Calu3 (cell line): ENCODE results near the gene FAM118A. TPM values are rescaled to one million over a fixed set of nuclear protein-coding genes. Genes with fewer than 3 reads are reported as not detected.

Source experiments
- BruUV-seq: library from RNA; stranded (reverse); fragments of 400-500 nt; replicated peaks from 2 replicates; lab custom pipeline; 2021; lab: Mats Ljungman, UMichigan
- CTCF ChIA-PET: fragments of 300-600 bp; sonication (Branson Sonifier 250); formaldehyde crosslinking; loops from one replicate; lab custom pipeline; 2022; ENCODE audit warnings: antibody characterized with exemption; lab: Charles Lee
- DNase-seq: peaks from one replicate; pipeline ENCODE4 v3.0.0; 2022
- H3K27ac Mint-ChIP-seq: one replicate; pipeline ENCODE4 v1.8.0; 2022; ENCODE audit warnings: mixed read lengths; ENCODE audit not compliant: unreplicated experiment
- H3K27me3 Mint-ChIP-seq: one replicate; pipeline ENCODE4 v1.8.0; 2022; ENCODE audit warnings: mixed read lengths; ENCODE audit not compliant: unreplicated experiment
- H3K36me3 Mint-ChIP-seq: one replicate; pipeline ENCODE4 v1.8.0; 2022; ENCODE audit warnings: mild to moderate bottlenecking, moderate library complexity, mixed read lengths; ENCODE audit not compliant: insufficient read depth, unreplicated experiment
- H3K4me1 Mint-ChIP-seq: one replicate; pipeline ENCODE4 v1.8.0; 2022; ENCODE audit warnings: mild to moderate bottlenecking, low read depth, mixed read lengths; ENCODE audit not compliant: unreplicated experiment
- H3K4me3 Mint-ChIP-seq: one replicate; pipeline ENCODE4 v1.8.0; 2022; ENCODE audit warnings: mild to moderate bottlenecking, low read depth, moderate library complexity, mixed read lengths; ENCODE audit not compliant: unreplicated experiment
- H3K9me3 Mint-ChIP-seq: one replicate; pipeline ENCODE4 v1.8.0; 2022; ENCODE audit warnings: low read depth, mixed read lengths; ENCODE audit not compliant: unreplicated experiment
- intact Hi-C: fragments of 100-400 bp; cut with micrococcal nuclease; formaldehyde crosslinking; loops from one replicate; pipeline ENCODE4 v1.10.0; 2022; ENCODE audit not compliant: unreplicated experiment
- total RNA-seq: library from RNA; stranded (reverse); gene quantifications from 2 replicates; pipeline ENCODE4 v1.2.3, GENCODE V29; 2022
- TF ChIP-seq, protein P1 (sequence below): fragments of 200-600 bp; IDR thresholded peaks from one replicate; pipeline ENCODE4 v1.8.0; 2022; ENCODE audit warnings: antibody characterized with exemption; ENCODE audit not compliant: unreplicated experiment

Gene FAM118A
- total RNA-seq, 1 experiment from 2014 or later: 35.0 TPM

DNA sequence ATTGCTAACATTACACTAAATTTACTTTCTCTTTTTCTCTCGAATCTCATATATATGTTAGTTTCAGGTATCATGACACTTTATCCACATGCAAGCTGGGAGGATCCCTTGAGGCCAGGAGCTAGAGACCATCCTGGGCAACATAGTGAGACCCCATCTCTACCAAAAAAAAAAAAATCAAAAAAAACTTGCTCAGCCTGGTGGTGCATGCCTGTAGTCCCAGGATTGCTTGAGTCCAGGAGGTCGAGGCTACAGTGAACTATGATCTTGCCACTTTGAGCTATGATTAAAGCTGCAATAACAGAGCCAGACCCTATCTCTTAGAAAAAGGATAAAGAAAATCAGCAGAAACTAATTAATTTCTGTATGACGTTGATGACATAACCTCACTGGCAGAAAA lies 28.7 kb upstream of the FAM118A start:
- intact Hi-C loops: no loop called here
- Mint-ChIP-seq H3K4me1 (no peaks in the 10 kb centered on the region), H3K27me3 (peaks cover 32% of the 10 kb centered on the region), H3K4me3 (no peak overlapping the region), H3K9me3 (no peaks in the 10 kb centered on the region), H3K36me3 (peaks cover 8% of the 10 kb centered on the region), H3K27ac (no peak overlapping the region)
- TF ChIP-seq, protein P1, sequence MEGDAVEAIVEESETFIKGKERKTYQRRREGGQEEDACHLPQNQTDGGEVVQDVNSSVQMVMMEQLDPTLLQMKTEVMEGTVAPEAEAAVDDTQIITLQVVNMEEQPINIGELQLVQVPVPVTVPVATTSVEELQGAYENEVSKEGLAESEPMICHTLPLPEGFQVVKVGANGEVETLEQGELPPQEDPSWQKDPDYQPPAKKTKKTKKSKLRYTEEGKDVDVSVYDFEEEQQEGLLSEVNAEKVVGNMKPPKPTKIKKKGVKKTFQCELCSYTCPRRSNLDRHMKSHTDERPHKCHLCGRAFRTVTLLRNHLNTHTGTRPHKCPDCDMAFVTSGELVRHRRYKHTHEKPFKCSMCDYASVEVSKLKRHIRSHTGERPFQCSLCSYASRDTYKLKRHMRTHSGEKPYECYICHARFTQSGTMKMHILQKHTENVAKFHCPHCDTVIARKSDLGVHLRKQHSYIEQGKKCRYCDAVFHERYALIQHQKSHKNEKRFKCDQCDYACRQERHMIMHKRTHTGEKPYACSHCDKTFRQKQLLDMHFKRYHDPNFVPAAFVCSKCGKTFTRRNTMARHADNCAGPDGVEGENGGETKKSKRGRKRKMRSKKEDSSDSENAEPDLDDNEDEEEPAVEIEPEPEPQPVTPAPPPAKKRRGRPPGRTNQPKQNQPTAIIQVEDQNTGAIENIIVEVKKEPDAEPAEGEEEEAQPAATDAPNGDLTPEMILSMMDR: no peak
- no peak for DNase-seq
- no TSS peak for BruUV-seq
- CTCF ChIA-PET: interaction anchor here (0.6 kb wide), 1 partner anchor 36 kb away, joined by 3 read pairs; no protein-coding TSS in a partner anchor

DNA sequence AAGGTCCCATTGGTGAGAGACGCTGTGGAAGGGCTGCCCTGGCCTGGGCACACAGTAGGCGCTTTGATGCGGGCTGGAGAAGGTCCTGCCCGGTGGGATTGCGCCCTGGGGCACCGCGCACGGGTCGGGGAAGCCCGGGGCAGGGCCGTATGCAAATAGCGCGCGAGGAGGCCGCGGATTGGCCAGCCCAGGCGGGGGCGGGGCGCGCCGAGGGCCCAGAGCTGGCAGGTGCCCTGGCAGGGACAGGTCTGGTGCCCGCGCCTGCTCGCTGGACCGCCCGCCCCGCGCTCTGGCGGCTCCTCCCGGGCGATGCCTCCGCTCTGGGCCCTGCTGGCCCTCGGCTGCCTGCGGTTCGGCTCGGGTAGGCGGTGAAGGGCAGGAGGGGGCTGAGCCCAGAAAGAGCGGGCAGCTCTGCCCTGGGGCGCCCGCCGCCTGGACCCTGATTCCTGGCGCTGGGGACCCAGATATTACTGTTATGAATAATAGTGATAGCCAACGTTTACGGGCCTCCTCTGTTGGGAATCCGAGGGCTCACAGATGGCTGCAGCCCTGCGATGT lies 24.9 kb upstream of the FAM118A start, which contains the start of gene UPK3A:
Gene UPK3A, plus strand, starts transcription at position 245 of the 558 bp plus-strand sequence. Its CDS starts 65 bp downstream, at position 310.
- peaks cover 32% of the 10 kb centered on the region for H3K27me3 Mint-ChIP-seq
- peak; percentile 93 for DNase-seq
- H3K9me3 Mint-ChIP-seq: no peaks in the 10 kb centered on the region
- intact Hi-C loops: no loop called here
- H3K27ac Mint-ChIP-seq: no peak within 1 kb of the TSS
- CTCF ChIA-PET: interaction anchor here (0.6 to 1.0 kb wide), 2 partner anchors 38 to 1478 kb away, joined by 3 read pairs; no protein-coding TSS in a partner anchor
- TF ChIP-seq, protein P1: no peak
- peaks cover 8% of the 10 kb centered on the region for H3K36me3 Mint-ChIP-seq
- H3K4me3 Mint-ChIP-seq: peak within 1 kb of the TSS; percentile 56
- H3K4me1 Mint-ChIP-seq: no peaks in the 10 kb centered on the region
- BruUV-seq: no TSS peak

DNA sequence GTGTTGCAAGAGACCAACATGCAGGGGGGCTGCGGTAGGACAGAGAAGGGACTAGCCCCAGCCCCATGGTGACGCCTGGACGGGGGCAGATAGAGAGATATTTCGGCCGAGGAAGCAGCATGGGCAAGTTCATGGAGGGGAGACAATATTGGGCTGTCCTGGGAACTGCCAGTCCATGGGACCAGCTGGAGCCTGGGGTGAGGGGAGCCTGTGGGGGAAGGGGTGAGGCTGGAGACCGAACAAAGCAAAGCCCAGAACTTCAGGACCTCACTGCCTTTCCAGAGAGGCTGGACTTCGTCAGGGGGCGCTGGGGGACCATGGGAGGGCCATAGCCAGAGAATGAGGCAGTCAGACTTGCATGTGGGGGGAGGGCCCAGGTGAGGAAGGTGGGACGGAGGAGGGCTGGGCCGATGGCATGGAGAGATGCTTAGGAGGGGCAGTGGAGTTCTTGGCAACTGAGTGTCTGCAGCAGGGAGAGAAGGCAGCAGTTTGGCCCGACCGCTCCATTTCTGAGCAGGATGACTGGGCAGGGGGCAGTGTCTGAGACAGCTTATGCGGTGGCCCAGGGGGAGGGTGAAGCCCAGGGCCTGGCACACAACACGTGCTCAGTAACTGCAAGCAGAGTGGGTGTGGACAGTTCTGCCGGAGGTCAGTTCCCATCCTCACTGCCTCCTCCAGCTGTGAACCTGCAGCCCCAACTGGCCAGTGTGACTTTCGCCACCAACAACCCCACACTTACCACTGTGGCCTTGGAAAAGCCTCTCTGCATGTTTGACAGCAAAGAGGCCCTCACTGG lies 24.3 kb upstream of the FAM118A start:
- H3K36me3 Mint-ChIP-seq: peaks cover 8% of the 10 kb centered on the region
- BruUV-seq: no TSS peak
- peaks cover 32% of the 10 kb centered on the region for H3K27me3 Mint-ChIP-seq
- TF ChIP-seq, protein P1: no peak
- H3K9me3 Mint-ChIP-seq: no peaks in the 10 kb centered on the region
- CTCF ChIA-PET: interaction anchor here (0.6 to 1.0 kb wide), 2 partner anchors 39 to 1477 kb away, joined by 3 read pairs; no protein-coding TSS in a partner anchor
- intact Hi-C loops: no loop called here
- no peaks in the 10 kb centered on the region for H3K4me1 Mint-ChIP-seq
- DNase-seq: no peak
- no peak overlapping the region for H3K27ac Mint-ChIP-seq
- H3K4me3 Mint-ChIP-seq: peak overlapping the region; percentile 56

DNA sequence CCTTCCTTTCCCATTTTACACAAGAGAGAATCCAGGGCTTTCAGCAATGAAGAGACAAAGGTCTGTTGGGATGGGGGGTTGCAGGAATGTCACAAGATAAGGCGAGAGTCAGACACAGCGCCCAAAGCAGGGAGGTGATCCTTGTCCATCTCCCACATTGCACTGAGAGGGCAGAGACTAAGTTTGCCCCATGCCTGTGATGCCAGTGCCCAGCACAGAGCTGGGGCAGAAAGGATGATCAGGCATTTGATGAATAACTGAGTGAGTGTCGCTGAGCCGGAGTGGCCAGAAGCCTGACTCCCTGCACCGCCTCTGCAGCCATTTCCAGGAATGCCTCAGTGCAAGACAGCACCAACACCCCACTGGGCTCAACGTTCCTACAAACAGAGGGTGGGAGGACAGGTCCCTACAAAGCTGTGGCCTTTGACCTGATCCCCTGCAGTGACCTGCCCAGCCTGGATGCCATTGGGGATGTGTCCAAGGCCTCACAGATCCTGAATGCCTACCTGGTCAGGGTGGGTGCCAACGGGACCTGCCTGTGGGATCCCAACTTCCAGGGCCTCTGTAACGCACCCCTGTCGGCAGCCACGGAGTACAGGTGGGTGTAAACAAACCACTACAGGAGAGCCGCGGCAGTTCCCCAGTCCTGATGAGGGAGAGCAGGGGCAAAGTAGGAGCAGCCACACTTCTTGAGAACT lies 22.7 kb upstream of the FAM118A start:
- no peaks in the 10 kb centered on the region for H3K9me3 Mint-ChIP-seq
- H3K4me1 Mint-ChIP-seq: no peaks in the 10 kb centered on the region
- DNase-seq: no peak
- no peak overlapping the region for H3K27ac Mint-ChIP-seq
- TF ChIP-seq, protein P1: no peak
- no peak overlapping the region for H3K4me3 Mint-ChIP-seq
- peaks cover 24% of the 10 kb centered on the region for H3K27me3 Mint-ChIP-seq
- BruUV-seq: no TSS peak
- H3K36me3 Mint-ChIP-seq: peaks cover 8% of the 10 kb centered on the region
- CTCF ChIA-PET: interaction anchor here (0.5 kb wide), 1 partner anchor 12 kb away, joined by 4 read pairs; no protein-coding TSS in a partner anchor
- intact Hi-C loops: no loop called here
